Esophagus squamous epithelium (tissue), 5 donors: ENCODE measurements around the gene AP1S2. TPM values are rescaled to one million over a fixed set of nuclear protein-coding genes. Genes with fewer than 3 reads are reported as not detected.

Experiments used
- DNase-seq: peaks from one replicate; lab custom pipeline; 2025; lab: John Stamatoyannopoulos, UW
- H3K27ac ChIP-seq, 4 donors: fragments of 200-600 bp; sonication (generic); one replicate each; pipeline ENCODE4 v1.5.1; 2016 to 2019; ENCODE audit warnings: mild to moderate bottlenecking in 1 of 4
- H3K27me3 ChIP-seq, 4 donors: fragments of 200-600 bp; sonication (generic); 1 replicate in 3 of 4; 2 replicates in 1 of 4; pipeline versions ENCODE4 v1.5.1 to v1.6.0; 2017 to 2021; ENCODE audit warnings: antibody characterized with exemption in 1 of 4
- H3K36me3 ChIP-seq, 3 donors: fragments of 200-600 bp; sonication (generic); one replicate each; pipeline ENCODE4 v1.5.1; 2016 to 2019
- H3K4me1 ChIP-seq, 3 donors: fragments of 200-600 bp; sonication (generic); one replicate each; pipeline ENCODE4 v1.5.1; 2017 to 2019
- H3K4me3 ChIP-seq, 4 donors: fragments of 200-600 bp; sonication (generic); 1 replicate in 3 of 4; 2 replicates in 1 of 4; pipeline ENCODE4 v1.5.1; 2016 to 2019; ENCODE audit warnings: mild to moderate bottlenecking in 2 of 4, moderate library complexity in 1 of 4
- H3K9me3 ChIP-seq, 3 donors: fragments of 200-600 bp; sonication (generic); one replicate each; pipeline ENCODE4 v1.5.1; 2016 to 2019
- CTCF ChIP-seq, 6 experiments: fragments of 450-650 bp in 4 of 6; fragments of 200-600 bp in 2 of 6; sonication (generic) in 2 of 6; IDR thresholded peaks; one replicate each; pipeline ENCODE4 v1.5.1; 2016 to 2019; ENCODE audit warnings: antibody characterized with exemption in 6 of 6, mild to moderate bottlenecking in 4 of 6, moderate library complexity in 4 of 6
- POLR2A ChIP-seq, 4 donors: fragments of 450-650 bp; IDR thresholded peaks; one replicate each; pipeline ENCODE4 v1.6.1; 2017; ENCODE audit warnings: antibody characterized with exemption in 4 of 4, mild to moderate bottlenecking in 4 of 4, moderate library complexity in 3 of 4
- WGBS, 2 donors: methylation state at CpG; one replicate each; pipeline ENCODE4 v1.1.5; 2018; 5-methylcytosine and 5-hydroxymethylcytosine counted together
- intact Hi-C: fragments of 100-400 bp; cut with DNase I; formaldehyde crosslinking; loops from one replicate; pipeline ENCODE4 v1.15.0; 2022
- total RNA-seq, 4 donors: library from RNA; depleted of rRNA; stranded (reverse); fragments of >200 nt; gene quantifications; one replicate each; pipeline ENCODE4 v1.1.0, GENCODE V29; 2016
- donor health status: DM: yes; HTN: yes; CAD: no.

Gene AP1S2
- total RNA-seq, 4 donors from 2014 or later: 6.0 to 28.5 (median 17.6) TPM

- Histone ChIP-seq H3K27me3 (no peaks in the 10 kb centered on the region), H3K4me3 (no peak overlapping the region), H3K36me3 (peaks cover 4 to 82% (median 9%) of the 10 kb centered on the region in 3 donors), H3K27ac (no peak overlapping the region), H3K4me1 (no peaks in the 10 kb centered on the region), H3K9me3 (no peaks in the 10 kb centered on the region)
- 78 to 81% methylated on average over 12 to 14 of the region's 14 CpGs for WGBS, 2 donors
- DNase-seq: no peak
- intact Hi-C loops: no loop called here
- TF ChIP-seq CTCF (IDR thresholded peaks at IDR 0.05) (no peak), POLR2A (IDR thresholded peaks at IDR 0.05) (no peak)
These were observed 34.2 kb downstream of the AP1S2 start for GRCh38 chrX:15820106-15821073.

GRCh38 chrX:15816886-15817285 lies 37.7 kb downstream of the AP1S2 start:
- Histone ChIP-seq H3K4me3 (no peak overlapping the region), H3K27me3 (no peaks in the 10 kb centered on the region), H3K9me3 (no peaks in the 10 kb centered on the region), H3K4me1 (no peaks in the 10 kb centered on the region), H3K27ac (no peak overlapping the region), H3K36me3 (peaks cover 8 to 93% (median 9%) of the 10 kb centered on the region in 3 donors)
- WGBS, 2 donors: 51 to 59% methylated on average over 4 of the region's 4 CpGs
- intact Hi-C loops: no loop called here
- TF ChIP-seq CTCF (IDR thresholded peaks at IDR 0.05): no peak
- no peak for TF ChIP-seq POLR2A (IDR thresholded peaks at IDR 0.05)
- no peak for DNase-seq

GRCh38 chrX:15816438-15816809 lies 38.2 kb downstream of the AP1S2 start:
- DNase-seq: no peak
- 62 to 75% methylated on average over 1 of the region's 1 CpG for WGBS, 2 donors
- Histone ChIP-seq H3K9me3 (no peaks in the 10 kb centered on the region), H3K4me3 (no peak overlapping the region), H3K36me3 (peaks cover 8 to 93% (median 9%) of the 10 kb centered on the region in 3 donors), H3K27ac (no peak overlapping the region), H3K4me1 (no peaks in the 10 kb centered on the region), H3K27me3 (no peaks in the 10 kb centered on the region)
- no peak for TF ChIP-seq CTCF (IDR thresholded peaks at IDR 0.05)
- TF ChIP-seq POLR2A (IDR thresholded peaks at IDR 0.05): no peak
- intact Hi-C loops: no loop called here

GRCh38 chrX:15815779-15816437 lies 38.7 kb downstream of the AP1S2 start:
- no peak for DNase-seq
- 75 to 79% methylated on average over 9 to 10 of the region's 10 CpGs for WGBS, 2 donors
- Histone ChIP-seq H3K27ac (no peak overlapping the region), H3K9me3 (no peaks in the 10 kb centered on the region), H3K4me3 (no peak overlapping the region), H3K27me3 (no peaks in the 10 kb centered on the region), H3K36me3 (peaks cover 8 to 93% (median 9%) of the 10 kb centered on the region in 3 donors), H3K4me1 (no peaks in the 10 kb centered on the region)
- intact Hi-C loops: no loop called here
- TF ChIP-seq CTCF (IDR thresholded peaks at IDR 0.05) (peak in 2 of 6 experiments; percentile 7 to 8), POLR2A (IDR thresholded peaks at IDR 0.05) (no peak)
